Measurements from ENCODE around the gene ERVMER34-1. TPM values are rescaled to one million over a fixed set of nuclear protein-coding genes. Genes with fewer than 3 reads are reported as not detected.

The ERVMER34-1 gene
- 1 to 10 TPM; 2.2 to 6.8 (median 5.3) TPM for total RNA-seq
- polyA plus RNA-seq, result 1 to 10 TPM; 3.1 to 3.3 TPM
- long read RNA-seq, donor 1, partial matches to known transcripts, result 0 of 2 reads
- long read RNA-seq, donor 1, other reads (novel, unspliced or antisense), result 1 of 2 reads
- long read RNA-seq, donor 2, transcript ERVMER34-1-202 (3 exons, 3,830 nt), result major isoform, 6 of 10 reads
- long read RNA-seq, donor 2, partial matches to known transcripts, result 0 of 10 reads
- long read RNA-seq, donor 2, other reads (novel, unspliced or antisense), result 3 of 10 reads
- long read RNA-seq, donor 3, partial matches to known transcripts, result 0 of 1 reads
- long read RNA-seq, donor 3, other reads (novel, unspliced or antisense), result 0 of 1 reads

- Histone ChIP-seq H3K27me3 (peaks cover 0 to 29% (median 4%) of the 10 kb centered on the region in 9 donors), H3K9me3 (no peaks in the 10 kb centered on the region), H3K27ac (peak within 1 kb of the TSS in 5 of 12 donors; percentile 14 to 58 (median 47)), H3K36me3 (no peaks in the 10 kb centered on the region), H3K4me1 (peaks cover 0 to 25% (median 5%) of the 10 kb centered on the region in 12 donors), H3K4me3 (peak within 1 kb of the TSS; percentile 39 to 77 (median 60))
- WGBS, 4 donors, result 1 to 3% (median 2%) methylated on average over 10 to 61 of the region's 61 CpGs
- ATAC-seq (peak; percentile 21 to 77 (median 76)), DNase-seq (peak in 3 of 5 donors; percentile 32 to 67 (median 40))
- TF ChIP-seq, protein P1, sequence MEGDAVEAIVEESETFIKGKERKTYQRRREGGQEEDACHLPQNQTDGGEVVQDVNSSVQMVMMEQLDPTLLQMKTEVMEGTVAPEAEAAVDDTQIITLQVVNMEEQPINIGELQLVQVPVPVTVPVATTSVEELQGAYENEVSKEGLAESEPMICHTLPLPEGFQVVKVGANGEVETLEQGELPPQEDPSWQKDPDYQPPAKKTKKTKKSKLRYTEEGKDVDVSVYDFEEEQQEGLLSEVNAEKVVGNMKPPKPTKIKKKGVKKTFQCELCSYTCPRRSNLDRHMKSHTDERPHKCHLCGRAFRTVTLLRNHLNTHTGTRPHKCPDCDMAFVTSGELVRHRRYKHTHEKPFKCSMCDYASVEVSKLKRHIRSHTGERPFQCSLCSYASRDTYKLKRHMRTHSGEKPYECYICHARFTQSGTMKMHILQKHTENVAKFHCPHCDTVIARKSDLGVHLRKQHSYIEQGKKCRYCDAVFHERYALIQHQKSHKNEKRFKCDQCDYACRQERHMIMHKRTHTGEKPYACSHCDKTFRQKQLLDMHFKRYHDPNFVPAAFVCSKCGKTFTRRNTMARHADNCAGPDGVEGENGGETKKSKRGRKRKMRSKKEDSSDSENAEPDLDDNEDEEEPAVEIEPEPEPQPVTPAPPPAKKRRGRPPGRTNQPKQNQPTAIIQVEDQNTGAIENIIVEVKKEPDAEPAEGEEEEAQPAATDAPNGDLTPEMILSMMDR (IDR thresholded peaks at IDR 0.05), result no peak
- no peak for TF ChIP-seq POLR2A (IDR thresholded peaks at IDR 0.05)
- intact Hi-C loops (cut with DNase I), result no loop called here
These were observed at the start of gene ERVMER34-1 for GRCh38 chr4:52750819-52751486. ERVMER34-1 (minus strand) TSS chr4:52751425; CDS start chr4:52745520, 5,905 bp downstream.

GRCh38 chr4:52799813-52800212, 48.6 kb upstream of the ERVMER34-1 start:
- Histone ChIP-seq H3K27me3 (no peaks in the 10 kb centered on the region), H3K4me1 (no peaks in the 10 kb centered on the region), H3K36me3 (no peaks in the 10 kb centered on the region), H3K27ac (no peak overlapping the region), H3K9me3 (peaks cover 0 to 10% (median 2%) of the 10 kb centered on the region in 12 donors), H3K4me3 (no peak overlapping the region)
- intact Hi-C loops (cut with DNase I), result no loop called here
- DNase-seq (no peak), ATAC-seq (no peak)
- WGBS, 4 donors, result 90 to 98% (median 94%) methylated on average over 2 of the region's 2 CpGs
- no peak for TF ChIP-seq POLR2A (IDR thresholded peaks at IDR 0.05)
- TF ChIP-seq, protein P1 (IDR thresholded peaks at IDR 0.05), result peak in 2 of 12 donors; percentile 12 to 14

DNA sequence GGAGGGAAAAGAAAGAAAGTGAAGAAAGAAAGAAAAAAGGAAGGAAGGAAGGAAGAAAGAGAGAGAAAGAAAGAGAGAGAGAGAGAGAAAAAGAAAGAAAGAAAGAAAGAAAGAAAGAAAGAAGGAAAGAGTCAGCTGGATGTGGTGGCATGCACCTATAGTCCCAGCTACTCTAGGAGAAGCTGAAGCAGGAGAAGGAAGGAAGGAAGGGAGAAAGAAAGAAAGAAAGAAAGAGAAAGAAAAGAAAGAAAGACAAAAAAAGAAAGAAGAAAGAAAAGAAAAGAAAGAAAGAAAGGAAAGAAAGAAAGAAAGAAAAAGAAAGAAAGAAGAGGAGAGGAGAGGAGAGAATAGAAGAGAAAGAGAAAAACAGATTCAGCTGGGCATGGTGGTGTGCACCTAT, 44.3 kb upstream of the ERVMER34-1 start:
- no peaks in the 10 kb centered on the region for H3K4me1 ChIP-seq
- no peak for DNase-seq
- no peak overlapping the region for H3K4me3 ChIP-seq
- no peaks in the 10 kb centered on the region for H3K9me3 ChIP-seq
- ATAC-seq, result no peak
- no peak overlapping the region for H3K27ac ChIP-seq
- intact Hi-C loops (cut with DNase I), result no loop called here
- H3K27me3 ChIP-seq, result no peaks in the 10 kb centered on the region
- TF ChIP-seq, protein P1 (IDR thresholded peaks at IDR 0.05), result no peak
- TF ChIP-seq POLR2A (IDR thresholded peaks at IDR 0.05), result no peak
- H3K36me3 ChIP-seq, result no peaks in the 10 kb centered on the region

DNA sequence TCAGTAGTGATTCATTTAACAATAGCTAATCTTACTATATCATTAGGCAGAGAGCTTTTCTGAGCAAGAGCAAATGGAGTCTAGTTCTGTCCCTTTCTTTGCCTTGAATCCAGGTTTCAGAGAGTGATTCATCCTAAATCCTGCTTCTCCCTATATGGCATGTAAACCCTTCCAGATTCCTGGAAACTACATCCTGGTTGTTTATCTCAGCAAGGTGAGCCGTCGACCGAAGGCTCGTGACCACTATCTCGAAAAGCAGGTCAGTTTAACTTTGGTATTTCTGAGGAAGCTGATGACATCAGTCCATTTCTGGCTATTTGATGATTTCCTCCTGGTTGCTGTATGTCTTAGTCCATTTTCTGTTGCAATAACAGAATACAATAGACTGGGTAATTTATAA, 40.7 kb upstream of the ERVMER34-1 start:
- H3K4me3 ChIP-seq, result no peak overlapping the region
- H3K9me3 ChIP-seq, result no peaks in the 10 kb centered on the region
- no peak overlapping the region for H3K27ac ChIP-seq
- H3K36me3 ChIP-seq, result no peaks in the 10 kb centered on the region
- TF ChIP-seq, protein P1 (IDR thresholded peaks at IDR 0.05), result no peak
- intact Hi-C loops (cut with DNase I), result no loop called here
- WGBS, 4 donors, result 72 to 86% (median 76%) methylated on average over 5 of the region's 5 CpGs
- DNase-seq (no peak), ATAC-seq (no peak)
- no peaks in the 10 kb centered on the region for H3K4me1 ChIP-seq
- H3K27me3 ChIP-seq, result no peaks in the 10 kb centered on the region

All from heart left ventricle (tissue), 16 donors.